ENCODE data around the gene RGS6.

Gene RGS6

DNA sequence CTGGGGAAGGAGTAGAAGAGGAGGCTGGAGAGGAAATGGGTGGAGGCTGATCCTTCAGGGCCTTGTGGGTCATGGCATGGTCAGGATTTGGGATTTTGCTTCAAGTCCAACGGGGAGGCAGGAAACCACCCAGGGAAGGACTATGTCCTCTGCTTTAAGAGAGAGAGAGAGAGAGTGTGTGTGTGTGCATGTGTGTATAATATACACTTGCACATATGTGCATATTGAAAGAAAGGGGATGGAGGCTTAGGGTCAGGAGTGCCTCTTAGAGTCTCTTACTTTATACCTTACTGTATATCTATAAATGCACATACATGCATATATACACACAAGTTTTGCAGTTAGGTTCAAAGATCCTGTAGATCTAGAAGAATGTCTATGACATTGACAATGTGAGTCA is 94.8 kb downstream of the RGS6 start:
- no peak overlapping the region for H3K27ac ChIP-seq (ENCODE audit: low read depth, low read length)
- H3K9ac ChIP-seq (ENCODE audit: low read length), result no peak overlapping the region
- H3K4me3 ChIP-seq (ENCODE audit: low read length), result no peak overlapping the region
- H3K4me1 ChIP-seq (ENCODE audit: control insufficient read depth, insufficient read depth, low read length), result no peaks in the 10 kb centered on the region
- no peaks in the 10 kb centered on the region for H3K27me3 ChIP-seq (ENCODE audit: control insufficient read depth, insufficient read depth, low read length)
- H3K36me3 ChIP-seq (ENCODE audit: control insufficient read depth, insufficient read depth, low read length), result no peaks in the 10 kb centered on the region

DNA sequence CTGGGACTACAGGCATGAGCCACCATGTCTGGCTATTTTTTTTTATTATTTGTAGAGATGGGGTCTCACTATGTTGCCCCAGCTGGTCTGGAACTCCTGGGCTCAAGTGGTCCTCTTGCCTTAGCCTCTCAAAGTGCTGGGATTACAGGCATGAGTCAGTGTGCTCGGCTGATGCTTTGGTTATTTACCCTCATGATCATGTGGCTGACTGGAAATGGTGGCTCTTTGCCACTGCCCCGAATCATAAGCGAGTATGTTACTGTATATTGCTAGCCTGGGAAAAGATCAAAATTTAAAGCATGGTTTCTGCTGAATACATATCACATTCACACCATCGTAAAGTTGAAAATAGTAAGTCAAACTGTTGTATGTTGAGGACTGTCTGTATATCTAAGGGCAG is 101.1 kb downstream of the RGS6 start:
- no peaks in the 10 kb centered on the region for H3K27me3 ChIP-seq (ENCODE audit: control insufficient read depth, insufficient read depth, low read length)
- no peak overlapping the region for H3K9ac ChIP-seq (ENCODE audit: low read length)

DNA sequence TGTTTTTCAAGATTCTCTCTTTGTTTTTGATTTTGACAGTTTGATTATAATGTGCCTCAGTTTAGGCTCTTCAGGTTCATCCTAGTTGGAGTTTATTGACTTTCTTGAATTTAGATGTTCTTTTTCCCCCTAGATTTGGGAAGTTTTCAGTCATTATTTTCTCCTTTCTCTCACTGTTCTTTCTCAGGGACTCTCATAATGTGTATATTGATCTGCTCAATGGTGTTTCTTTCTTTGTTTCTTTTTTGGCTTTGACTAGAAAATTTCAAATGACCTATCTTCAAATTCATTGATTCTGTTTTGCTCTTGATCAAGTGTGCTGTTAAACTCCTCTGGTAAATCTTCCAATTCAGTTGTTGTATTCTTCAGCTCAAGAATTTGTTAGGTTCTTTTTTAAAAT is 108.3 kb downstream of the RGS6 start:
- no peak overlapping the region for H3K27ac ChIP-seq (ENCODE audit: low read depth, low read length)
- H3K9ac ChIP-seq (ENCODE audit: low read length), result no peak overlapping the region
- H3K36me3 ChIP-seq (ENCODE audit: control insufficient read depth, insufficient read depth, low read length), result no peaks in the 10 kb centered on the region

More for the DNA sequence above, 101.1 kb downstream of the RGS6 start:
- Histone ChIP-seq H3K4me3 (ENCODE audit: low read length) (no peak overlapping the region), H3K4me1 (ENCODE audit: control insufficient read depth, insufficient read depth, low read length) (no peaks in the 10 kb centered on the region), H3K36me3 (ENCODE audit: control insufficient read depth, insufficient read depth, low read length) (no peaks in the 10 kb centered on the region), H3K27ac (ENCODE audit: low read depth, low read length) (no peak overlapping the region)

DNA sequence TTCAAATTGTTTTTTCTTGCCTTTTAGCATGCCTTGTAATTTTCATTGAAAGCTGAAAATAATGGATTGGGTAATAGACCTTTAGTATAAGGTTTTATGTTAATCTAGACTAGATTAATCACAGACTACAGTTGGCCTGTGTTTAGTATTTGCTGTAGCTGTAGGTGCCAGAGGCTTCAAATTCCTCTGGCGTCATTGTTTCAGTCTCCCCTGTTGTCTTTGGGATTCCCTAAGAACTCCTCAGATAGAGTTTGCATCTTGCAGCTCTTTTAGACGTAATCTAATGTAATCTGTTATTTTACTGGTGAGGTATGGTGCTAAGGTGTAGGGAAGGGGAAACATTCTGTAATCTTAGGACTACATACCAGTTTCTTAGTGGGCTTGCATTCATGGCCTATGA is 113.0 kb downstream of the RGS6 start:
- Histone ChIP-seq H3K36me3 (ENCODE audit: control insufficient read depth, insufficient read depth, low read length) (no peaks in the 10 kb centered on the region), H3K27me3 (ENCODE audit: control insufficient read depth, insufficient read depth, low read length) (no peaks in the 10 kb centered on the region), H3K9ac (ENCODE audit: low read length) (no peak overlapping the region), H3K4me1 (ENCODE audit: control insufficient read depth, insufficient read depth, low read length) (no peaks in the 10 kb centered on the region), H3K4me3 (ENCODE audit: low read length) (no peak overlapping the region), H3K27ac (ENCODE audit: low read depth, low read length) (no peak overlapping the region)

More for the DNA sequence above, 108.3 kb downstream of the RGS6 start:
- no peak overlapping the region for H3K4me3 ChIP-seq (ENCODE audit: low read length)
- no peaks in the 10 kb centered on the region for H3K4me1 ChIP-seq (ENCODE audit: control insufficient read depth, insufficient read depth, low read length)
- no peaks in the 10 kb centered on the region for H3K27me3 ChIP-seq (ENCODE audit: control insufficient read depth, insufficient read depth, low read length)

DNA sequence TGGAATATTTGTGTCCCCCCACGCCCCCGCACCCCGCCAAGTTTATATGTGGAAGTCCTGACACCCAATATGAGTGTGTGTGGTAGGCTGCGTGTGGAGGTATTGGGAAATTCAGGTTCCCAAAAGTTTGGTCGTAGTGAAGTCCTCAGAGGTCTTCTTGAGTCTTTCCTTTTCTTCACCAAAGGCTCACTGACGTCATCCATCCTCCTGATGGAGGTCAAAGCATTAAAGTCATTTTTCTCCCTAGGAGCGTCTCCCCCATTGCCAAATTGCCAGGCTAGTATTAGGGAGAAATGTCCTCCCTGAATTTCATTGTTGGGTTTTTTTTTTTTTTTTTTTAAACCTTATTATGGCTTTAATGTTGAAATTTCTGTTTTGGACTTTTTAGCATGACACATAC is 113.7 kb downstream of the RGS6 start:
- Histone ChIP-seq H3K27me3 (ENCODE audit: control insufficient read depth, insufficient read depth, low read length) (no peaks in the 10 kb centered on the region), H3K9ac (ENCODE audit: low read length) (no peak overlapping the region), H3K36me3 (ENCODE audit: control insufficient read depth, insufficient read depth, low read length) (no peaks in the 10 kb centered on the region), H3K4me1 (ENCODE audit: control insufficient read depth, insufficient read depth, low read length) (no peaks in the 10 kb centered on the region), H3K4me3 (ENCODE audit: low read length) (no peak overlapping the region), H3K27ac (ENCODE audit: low read depth, low read length) (no peak overlapping the region)

DNA sequence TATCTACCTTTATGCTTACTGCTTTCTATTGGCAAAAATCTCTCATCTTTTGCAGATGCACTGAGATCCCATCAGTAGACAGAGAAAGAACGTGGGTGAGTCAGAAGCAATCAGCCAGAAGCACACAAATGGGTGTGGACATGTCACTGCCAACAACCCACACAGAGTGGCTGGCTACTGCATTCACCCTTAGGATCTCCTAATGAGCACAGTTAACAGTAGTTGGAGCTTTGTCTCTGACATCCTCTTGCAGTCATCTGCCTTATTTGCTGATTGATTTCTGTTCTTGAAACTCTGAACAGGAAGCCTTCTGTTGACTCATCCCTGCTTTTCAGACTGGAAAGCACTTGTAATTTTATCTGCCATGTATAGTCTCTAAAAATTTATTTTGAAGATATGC is 117.2 kb downstream of the RGS6 start:
- H3K9ac ChIP-seq (ENCODE audit: low read length), result no peak overlapping the region
- no peaks in the 10 kb centered on the region for H3K36me3 ChIP-seq (ENCODE audit: control insufficient read depth, insufficient read depth, low read length)
- H3K4me1 ChIP-seq (ENCODE audit: control insufficient read depth, insufficient read depth, low read length), result no peaks in the 10 kb centered on the region
- no peak overlapping the region for H3K27ac ChIP-seq (ENCODE audit: low read depth, low read length)
- no peaks in the 10 kb centered on the region for H3K27me3 ChIP-seq (ENCODE audit: control insufficient read depth, insufficient read depth, low read length)
- no peak overlapping the region for H3K4me3 ChIP-seq (ENCODE audit: low read length)

DNA sequence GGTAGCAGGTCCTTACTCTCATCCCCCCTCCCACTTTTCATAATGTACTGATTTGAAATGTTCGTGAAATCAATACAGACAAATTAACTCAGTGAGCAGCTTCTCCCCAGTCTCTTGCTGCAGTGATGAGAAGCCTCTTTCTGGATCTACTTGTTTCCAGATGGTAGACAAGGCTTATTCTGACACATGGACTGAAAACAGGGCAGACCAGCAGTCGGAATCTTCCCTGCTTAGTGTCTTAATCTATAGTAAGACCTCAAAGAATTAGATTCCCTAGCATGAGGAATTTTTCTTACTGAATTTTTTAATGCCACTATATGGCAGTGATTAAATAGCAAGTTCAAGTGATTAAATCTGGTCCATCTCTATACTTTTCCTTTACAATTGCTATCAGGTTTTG is 120.1 kb downstream of the RGS6 start:
- Histone ChIP-seq H3K9ac (ENCODE audit: low read length) (no peak overlapping the region), H3K4me3 (ENCODE audit: low read length) (no peak overlapping the region), H3K27me3 (ENCODE audit: control insufficient read depth, insufficient read depth, low read length) (no peaks in the 10 kb centered on the region), H3K36me3 (ENCODE audit: control insufficient read depth, insufficient read depth, low read length) (no peaks in the 10 kb centered on the region), H3K27ac (ENCODE audit: low read depth, low read length) (no peak overlapping the region), H3K4me1 (ENCODE audit: control insufficient read depth, insufficient read depth, low read length) (no peaks in the 10 kb centered on the region)

DNA sequence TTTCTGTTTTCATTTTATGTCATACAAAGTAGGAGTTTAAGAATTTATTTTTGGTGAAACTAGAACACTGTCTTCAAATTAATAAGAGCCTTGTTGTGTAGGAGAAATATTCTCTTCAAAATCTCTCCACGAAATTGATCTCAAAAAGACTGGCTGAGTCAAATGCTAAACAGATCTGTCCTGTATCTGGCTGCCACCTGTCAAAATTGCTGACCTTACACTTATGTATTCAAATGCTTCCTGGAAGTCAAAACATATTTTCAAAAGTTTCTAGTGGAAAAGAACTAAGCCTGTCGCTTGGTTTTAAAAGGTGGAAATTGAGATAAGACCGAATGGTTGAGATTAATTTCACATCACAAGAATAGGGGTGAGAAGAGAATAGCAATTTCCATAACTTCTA is 121.4 kb downstream of the RGS6 start:
- H3K27me3 ChIP-seq (ENCODE audit: control insufficient read depth, insufficient read depth, low read length), result no peaks in the 10 kb centered on the region
- H3K27ac ChIP-seq (ENCODE audit: low read depth, low read length), result no peak overlapping the region
- H3K4me1 ChIP-seq (ENCODE audit: control insufficient read depth, insufficient read depth, low read length), result no peaks in the 10 kb centered on the region
- H3K4me3 ChIP-seq (ENCODE audit: low read length), result no peak overlapping the region
- no peaks in the 10 kb centered on the region for H3K36me3 ChIP-seq (ENCODE audit: control insufficient read depth, insufficient read depth, low read length)
- H3K9ac ChIP-seq (ENCODE audit: low read length), result no peak overlapping the region

DNA sequence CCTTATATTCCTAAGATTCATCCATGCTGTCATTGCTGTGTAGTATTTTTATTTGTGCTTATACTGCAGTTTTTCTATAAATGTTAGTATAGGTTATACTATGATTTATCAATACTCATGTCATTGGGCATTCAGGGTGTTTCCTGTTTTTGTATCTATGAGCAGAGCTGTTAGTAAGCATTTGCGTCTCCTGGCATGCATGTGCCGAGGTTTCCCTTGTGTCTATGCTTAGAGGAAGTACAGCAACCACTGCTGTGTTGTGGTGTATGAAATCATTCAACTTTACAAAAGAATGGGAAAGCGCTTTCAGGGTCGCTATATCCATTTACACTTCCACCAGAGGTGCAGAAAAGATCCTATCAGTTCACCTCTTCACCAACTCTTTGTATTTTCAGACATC is 122.7 kb downstream of the RGS6 start:
- Histone ChIP-seq H3K27ac (ENCODE audit: low read depth, low read length) (no peak overlapping the region), H3K4me3 (ENCODE audit: low read length) (no peak overlapping the region), H3K27me3 (ENCODE audit: control insufficient read depth, insufficient read depth, low read length) (no peaks in the 10 kb centered on the region), H3K36me3 (ENCODE audit: control insufficient read depth, insufficient read depth, low read length) (no peaks in the 10 kb centered on the region), H3K4me1 (ENCODE audit: control insufficient read depth, insufficient read depth, low read length) (no peaks in the 10 kb centered on the region), H3K9ac (ENCODE audit: low read length) (no peak overlapping the region)

DNA sequence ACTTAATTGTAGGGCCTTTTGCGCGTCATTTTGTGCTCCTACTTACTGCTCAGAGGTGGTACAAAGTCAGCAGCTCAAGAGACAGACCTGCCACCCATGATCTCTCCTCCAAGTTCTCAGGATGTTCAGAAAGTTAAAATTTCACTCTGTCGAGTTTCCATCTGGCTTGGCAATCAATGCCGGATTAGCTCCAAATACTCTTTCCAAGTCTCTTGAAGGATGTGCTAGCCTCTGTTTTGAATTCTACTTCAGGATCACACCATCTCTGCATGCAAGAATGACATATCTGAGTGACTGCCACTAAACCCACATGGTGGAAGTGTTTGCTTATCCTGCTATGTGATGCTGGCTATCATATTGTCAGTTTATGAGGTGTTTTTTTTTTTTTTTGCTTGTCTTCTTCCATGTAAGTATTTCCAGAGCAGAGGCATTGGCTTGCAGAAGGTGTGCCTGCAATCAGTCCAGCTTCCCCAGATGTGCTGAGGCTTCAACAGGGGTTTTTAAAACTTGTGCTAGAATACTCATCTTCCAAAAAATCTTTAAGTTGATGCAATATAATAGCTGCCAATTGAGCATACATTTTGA is 125.6 kb downstream of the RGS6 start:
- Histone ChIP-seq H3K4me3 (ENCODE audit: low read length) (no peak overlapping the region), H3K36me3 (ENCODE audit: control insufficient read depth, insufficient read depth, low read length) (no peaks in the 10 kb centered on the region), H3K4me1 (ENCODE audit: control insufficient read depth, insufficient read depth, low read length) (peaks cover 3% of the 10 kb centered on the region), H3K9ac (ENCODE audit: low read length) (no peak overlapping the region), H3K27ac (ENCODE audit: low read depth, low read length) (no peak overlapping the region), H3K27me3 (ENCODE audit: control insufficient read depth, insufficient read depth, low read length) (no peaks in the 10 kb centered on the region)

DNA sequence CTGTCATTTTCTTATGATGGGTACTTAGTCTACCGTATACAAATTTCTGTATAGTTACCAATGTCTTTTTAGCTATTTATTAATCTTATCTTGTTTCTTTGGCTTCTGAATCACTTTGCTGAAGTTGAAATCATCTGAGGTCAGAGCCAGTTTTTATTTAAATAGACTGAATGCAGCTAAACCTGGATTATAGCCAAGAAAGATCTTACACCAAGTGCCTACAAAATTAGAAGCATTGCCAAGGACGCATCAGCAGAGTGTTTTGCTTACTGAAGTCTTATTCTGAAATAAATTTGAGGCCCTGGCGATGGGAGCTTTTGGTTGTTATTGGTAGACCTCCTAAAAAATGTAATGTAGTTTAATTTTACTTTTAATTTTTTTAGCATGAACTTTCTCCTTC is 128.2 kb downstream of the RGS6 start:
- peaks cover 3% of the 10 kb centered on the region for H3K4me1 ChIP-seq (ENCODE audit: control insufficient read depth, insufficient read depth, low read length)
- no peaks in the 10 kb centered on the region for H3K27me3 ChIP-seq (ENCODE audit: control insufficient read depth, insufficient read depth, low read length)
- no peak overlapping the region for H3K4me3 ChIP-seq (ENCODE audit: low read length)
- H3K9ac ChIP-seq (ENCODE audit: low read length), result no peak overlapping the region
- no peak overlapping the region for H3K27ac ChIP-seq (ENCODE audit: low read depth, low read length)
- no peaks in the 10 kb centered on the region for H3K36me3 ChIP-seq (ENCODE audit: control insufficient read depth, insufficient read depth, low read length)

DNA sequence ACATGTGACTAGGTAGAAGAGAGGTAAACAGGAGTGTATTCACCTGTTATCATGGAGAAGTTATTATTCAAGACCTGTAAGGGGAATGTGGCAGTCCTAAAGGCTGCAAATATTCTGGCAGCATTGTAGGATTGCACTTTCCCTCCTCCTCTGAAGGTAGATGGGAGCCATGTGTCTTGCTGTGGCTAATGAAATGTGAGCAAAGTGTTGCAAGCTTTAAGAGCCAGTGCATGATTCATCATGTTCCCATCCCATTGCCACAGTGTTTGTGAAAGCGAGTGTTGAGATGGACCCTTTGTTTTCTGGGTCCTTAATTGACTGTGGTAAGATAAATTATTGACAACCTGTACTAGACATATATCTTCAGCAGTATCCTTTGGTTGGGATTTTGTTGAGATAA is 128.7 kb downstream of the RGS6 start:
- no peak overlapping the region for H3K4me3 ChIP-seq (ENCODE audit: low read length)
- no peak overlapping the region for H3K27ac ChIP-seq (ENCODE audit: low read depth, low read length)
- no peaks in the 10 kb centered on the region for H3K36me3 ChIP-seq (ENCODE audit: control insufficient read depth, insufficient read depth, low read length)
- peaks cover 3% of the 10 kb centered on the region for H3K4me1 ChIP-seq (ENCODE audit: control insufficient read depth, insufficient read depth, low read length)
- no peak overlapping the region for H3K9ac ChIP-seq (ENCODE audit: low read length)
- H3K27me3 ChIP-seq (ENCODE audit: control insufficient read depth, insufficient read depth, low read length), result no peaks in the 10 kb centered on the region

DNA sequence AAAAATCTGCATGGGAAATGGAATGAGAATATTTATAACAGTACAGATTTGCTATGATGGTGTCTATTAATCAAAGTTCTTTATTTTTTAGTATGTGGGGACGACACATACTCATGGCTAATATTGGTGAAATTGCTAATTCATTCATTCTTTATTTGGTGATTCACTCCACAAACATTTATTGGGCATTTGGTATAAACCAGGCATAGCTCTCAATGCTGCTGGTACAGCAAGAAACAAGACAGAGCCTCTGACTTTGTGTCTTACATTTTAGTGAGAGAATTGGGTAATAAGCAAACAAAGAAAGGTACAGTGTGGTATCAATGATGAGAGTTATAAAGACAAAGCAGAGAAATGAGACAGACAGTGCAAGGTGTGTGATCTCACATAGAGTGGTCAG is 129.5 kb downstream of the RGS6 start:
- H3K27ac ChIP-seq (ENCODE audit: low read depth, low read length), result no peak overlapping the region

More for the DNA sequence above, 129.5 kb downstream of the RGS6 start:
- Histone ChIP-seq H3K4me3 (ENCODE audit: low read length) (no peak overlapping the region), H3K4me1 (ENCODE audit: control insufficient read depth, insufficient read depth, low read length) (peaks cover 3% of the 10 kb centered on the region), H3K27me3 (ENCODE audit: control insufficient read depth, insufficient read depth, low read length) (no peaks in the 10 kb centered on the region), H3K36me3 (ENCODE audit: control insufficient read depth, insufficient read depth, low read length) (no peaks in the 10 kb centered on the region), H3K9ac (ENCODE audit: low read length) (no peak overlapping the region)
